CD4-positive, alpha-beta T cell treated with Interleukin-12 subunit alpha and Interleukin-12 subunit beta, for 1 hour (primary cell): Measurements from ENCODE around the gene TTLL8.

Source experiments
- DNase-seq: peaks from one replicate; pipeline ENCODE4 v3.0.0-alpha.2; 2020

Gene TTLL8

GRCh38 chr22:50082961-50083461 lies 24.9 kb upstream of the TTLL8 start:
- no peak for DNase-seq

GRCh38 chr22:50082197-50082715 lies 24.2 kb upstream of the TTLL8 start:
- no peak for DNase-seq

- no peak for DNase-seq
Measured at GRCh38 chr22:50081426-50082196, 23.5 kb upstream of the TTLL8 start.

GRCh38 chr22:50080077-50080465 lies 22.0 kb upstream of the TTLL8 start:
- DNase-seq = no peak

- no peak for DNase-seq
Measured at GRCh38 chr22:50078761-50079160, 20.7 kb upstream of the TTLL8 start.

- DNase-seq = no peak
Measured at GRCh38 chr22:50078246-50078645, 20.1 kb upstream of the TTLL8 start.

GRCh38 chr22:50076646-50077535 lies 18.8 kb upstream of the TTLL8 start:
- DNase-seq = no peak

GRCh38 chr22:50074551-50075530 lies 16.7 kb upstream of the TTLL8 start:
- no peak for DNase-seq

- no peak for DNase-seq
Measured at GRCh38 chr22:50074056-50074455, 16.0 kb upstream of the TTLL8 start.

GRCh38 chr22:50072714-50073538 lies 14.8 kb upstream of the TTLL8 start:
- DNase-seq = no peak

GRCh38 chr22:50072167-50072555 lies 14.1 kb upstream of the TTLL8 start:
- DNase-seq = no peak

- DNase-seq = no peak
Measured at GRCh38 chr22:50071432-50072166, 13.5 kb upstream of the TTLL8 start.

GRCh38 chr22:50070366-50070765 lies 12.3 kb upstream of the TTLL8 start:
- DNase-seq = no peak

GRCh38 chr22:50068096-50068495 lies 10.0 kb upstream of the TTLL8 start:
- DNase-seq = no peak

GRCh38 chr22:50067244-50067643 lies 9.1 kb upstream of the TTLL8 start:
- no peak for DNase-seq

GRCh38 chr22:50064453-50064852 lies 6.4 kb upstream of the TTLL8 start:
- no peak for DNase-seq

- DNase-seq = no peak
Measured at GRCh38 chr22:50063589-50064393, 5.7 kb upstream of the TTLL8 start.

- no peak for DNase-seq
Measured at GRCh38 chr22:50062509-50063135, 4.5 kb upstream of the TTLL8 start.

GRCh38 chr22:50061824-50062355 lies 3.8 kb upstream of the TTLL8 start:
- DNase-seq = no peak
